Fibroblast of peridontal ligament (primary cell): ENCODE measurements around the gene ZNF324.
"Not testable (repeated sequence)": the region's sequence is repeated elsewhere in the genome, so short reads cannot be mapped to it uniquely, and the experiment has no call there.

Source experiments
- DNase-seq: peaks from one replicate; pipeline ENCODE4 v3.0.0-alpha.2; 2010; ENCODE audit errors: extremely low read depth

The ZNF324 gene

DNA sequence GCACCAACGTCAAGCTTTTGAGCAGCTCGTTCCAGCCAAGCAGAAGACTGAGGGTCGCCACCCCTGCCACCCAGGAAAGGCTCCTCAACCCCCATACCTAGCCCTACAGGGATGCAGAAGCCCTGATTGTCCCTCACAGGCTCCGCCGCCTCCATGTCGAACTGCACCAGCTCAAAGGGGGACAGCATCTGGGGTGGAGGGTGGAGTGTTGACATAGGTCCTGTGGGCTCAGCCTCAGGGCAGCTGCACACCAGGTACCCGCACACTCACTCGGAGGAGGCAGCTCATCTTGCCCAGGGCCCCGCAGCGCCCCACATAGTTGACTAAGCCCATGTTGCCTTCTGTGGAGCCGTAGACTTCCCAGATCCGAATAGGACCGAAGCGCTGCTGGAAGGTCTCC, 33.4 kb downstream of the ZNF324 start:
- DNase-seq = no peak

DNA sequence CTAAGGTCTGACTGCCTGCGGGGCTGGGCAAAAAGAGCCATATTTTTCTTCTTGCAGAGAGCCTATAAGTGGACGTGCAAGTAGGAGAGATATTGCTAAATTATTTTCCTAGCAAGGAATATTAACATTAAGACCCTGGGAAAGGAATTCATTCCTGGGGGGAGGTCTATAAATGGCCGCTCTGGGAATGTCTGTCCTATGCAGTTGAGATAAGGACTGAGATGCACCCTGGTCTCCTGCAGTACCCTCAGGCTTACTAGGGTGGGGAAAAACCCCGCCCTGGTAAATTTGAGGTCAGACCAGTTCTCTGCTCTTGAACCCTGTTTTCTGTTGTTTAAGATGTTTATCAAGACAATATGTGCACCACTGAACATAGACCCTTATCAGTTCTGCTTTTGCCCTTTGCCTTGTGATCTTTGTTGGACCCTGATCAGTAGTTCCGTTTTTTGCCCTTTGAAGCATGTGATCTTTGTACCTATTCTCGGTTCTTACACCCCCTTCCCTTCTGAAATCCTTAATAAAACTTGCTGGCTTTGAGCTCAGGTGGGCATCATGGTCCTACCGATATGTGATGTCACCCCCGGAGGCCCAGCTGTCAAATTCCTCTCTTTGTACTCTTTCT, 40.8 kb downstream of the ZNF324 start:
- DNase-seq = not testable (repeated sequence)

DNA sequence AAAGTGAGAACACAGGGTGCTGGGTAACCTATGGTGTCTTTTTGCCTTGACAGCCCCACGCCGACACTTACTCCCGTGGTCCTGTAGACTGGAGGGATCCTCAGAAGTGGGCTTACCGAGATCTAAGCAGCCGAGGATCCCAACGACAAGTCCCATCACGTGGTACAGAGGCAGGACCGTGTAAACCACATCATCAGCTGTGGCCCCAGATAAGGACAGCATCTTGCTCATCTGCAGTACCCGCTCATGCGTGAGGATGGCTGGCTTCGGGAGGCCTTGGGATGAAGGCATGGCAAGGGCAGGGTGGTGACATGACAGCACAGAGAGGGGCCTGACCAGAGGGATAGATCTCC, 42.8 kb downstream of the ZNF324 start:
- DNase-seq = no peak

DNA sequence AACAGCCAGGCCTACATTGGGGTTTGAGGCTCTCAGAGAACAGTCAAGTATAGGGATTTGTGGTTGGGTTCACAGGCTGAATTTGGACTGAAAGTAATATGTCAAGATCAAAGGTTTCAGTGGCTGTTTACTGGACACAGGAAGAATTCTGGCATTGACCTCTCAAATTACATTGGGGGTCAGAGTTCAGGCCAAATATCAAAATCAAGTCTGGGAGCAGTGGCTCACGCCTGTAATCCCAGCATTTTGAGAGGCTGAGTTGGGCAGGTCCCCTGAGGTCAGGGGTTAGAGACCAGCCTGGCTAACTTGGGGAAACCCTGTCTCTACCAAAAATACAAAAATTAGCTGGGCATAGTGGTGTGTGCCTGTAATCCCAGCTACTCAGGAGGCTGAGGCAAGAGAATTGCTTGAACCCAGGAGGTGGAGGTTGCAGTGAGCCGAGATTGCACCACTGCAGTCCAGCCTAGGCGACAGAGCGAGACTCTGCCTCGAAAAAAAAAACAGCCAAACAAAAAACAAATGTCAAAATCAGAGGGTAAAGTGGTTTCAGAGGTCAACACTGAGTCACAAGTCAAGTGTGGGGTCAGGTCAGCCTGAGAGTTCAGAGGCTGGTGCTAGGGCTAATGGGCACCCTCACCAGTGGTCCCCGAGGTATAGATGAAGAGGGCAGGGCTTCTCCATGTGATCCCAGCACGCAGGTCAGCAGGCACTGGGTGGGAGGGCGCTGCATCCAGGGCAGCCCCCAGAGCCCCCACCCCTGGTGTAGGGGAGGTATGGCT, 43.4 kb downstream of the ZNF324 start:
- DNase-seq = no peak

DNA sequence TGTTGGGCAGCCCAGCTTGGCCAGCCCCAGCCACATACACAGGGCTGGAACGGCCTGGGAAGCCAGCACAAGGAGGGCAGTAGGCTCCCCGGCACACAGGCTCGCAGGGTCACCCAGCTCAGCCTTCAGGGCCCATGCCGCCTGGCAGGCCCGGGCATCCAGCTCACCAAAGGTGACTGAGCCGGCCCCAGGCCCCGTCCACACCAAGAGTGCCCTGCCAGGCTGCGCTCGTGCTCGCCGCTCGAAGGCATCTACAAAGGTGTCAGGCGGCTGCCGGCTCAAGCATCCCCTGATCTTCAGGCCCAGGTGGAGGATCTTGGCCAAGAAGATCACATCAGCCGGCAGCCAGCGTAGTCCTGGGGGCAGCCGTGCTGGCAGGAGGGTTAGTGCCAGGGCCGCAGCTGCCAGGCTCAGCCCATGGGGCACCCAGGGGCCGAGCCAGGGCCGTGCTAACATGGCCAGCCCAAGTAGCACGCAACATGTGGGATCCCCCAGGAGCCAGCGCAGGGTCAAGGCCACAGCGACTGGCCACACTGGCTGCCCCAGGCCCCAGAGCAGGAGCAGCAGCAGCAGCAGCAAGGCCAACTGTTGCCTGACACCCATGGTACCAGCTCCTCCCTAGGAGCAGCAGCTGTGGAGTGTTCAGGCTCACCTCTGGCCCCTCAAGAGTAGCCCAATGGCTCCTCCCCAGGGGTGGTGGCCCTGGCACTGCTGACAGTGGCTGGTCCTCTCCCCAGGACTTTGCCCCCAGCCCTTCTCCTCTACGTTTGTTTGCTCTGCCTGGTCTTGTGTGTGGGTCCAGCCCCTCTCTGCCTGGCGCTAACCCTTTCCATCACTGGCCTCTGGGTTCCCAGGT, 44.7 kb downstream of the ZNF324 start, which contains the start of gene SLC27A5:
Gene SLC27A5 (minus strand): TSS at position 640 of the 856 bp plus-strand sequence. CDS start 37 bp downstream, at position 603.
- no peak for DNase-seq

DNA sequence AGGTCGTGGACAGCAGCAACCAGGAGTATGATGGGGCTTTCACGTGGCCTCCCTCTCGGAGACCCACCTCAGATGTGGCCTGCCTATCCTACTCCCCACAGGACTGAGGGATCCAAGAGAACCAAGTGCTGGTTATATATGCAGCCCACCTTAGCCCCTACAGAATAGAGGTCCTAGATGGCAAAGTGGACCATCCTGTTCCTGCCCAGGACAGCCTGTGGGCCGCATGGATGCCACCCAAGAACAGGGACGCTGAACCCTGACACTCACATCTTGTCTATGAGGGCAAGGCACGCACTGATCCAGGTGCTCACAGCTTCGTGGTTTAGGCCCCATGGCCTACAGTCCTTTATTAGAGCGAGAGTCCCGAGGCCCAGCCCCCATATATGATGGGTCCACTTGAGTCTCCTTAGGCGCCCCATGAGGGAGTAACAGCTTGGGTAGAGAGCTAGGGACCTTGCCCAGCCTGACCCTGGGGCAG, 46.4 kb downstream of the ZNF324 start:
- DNase-seq = no peak

DNA sequence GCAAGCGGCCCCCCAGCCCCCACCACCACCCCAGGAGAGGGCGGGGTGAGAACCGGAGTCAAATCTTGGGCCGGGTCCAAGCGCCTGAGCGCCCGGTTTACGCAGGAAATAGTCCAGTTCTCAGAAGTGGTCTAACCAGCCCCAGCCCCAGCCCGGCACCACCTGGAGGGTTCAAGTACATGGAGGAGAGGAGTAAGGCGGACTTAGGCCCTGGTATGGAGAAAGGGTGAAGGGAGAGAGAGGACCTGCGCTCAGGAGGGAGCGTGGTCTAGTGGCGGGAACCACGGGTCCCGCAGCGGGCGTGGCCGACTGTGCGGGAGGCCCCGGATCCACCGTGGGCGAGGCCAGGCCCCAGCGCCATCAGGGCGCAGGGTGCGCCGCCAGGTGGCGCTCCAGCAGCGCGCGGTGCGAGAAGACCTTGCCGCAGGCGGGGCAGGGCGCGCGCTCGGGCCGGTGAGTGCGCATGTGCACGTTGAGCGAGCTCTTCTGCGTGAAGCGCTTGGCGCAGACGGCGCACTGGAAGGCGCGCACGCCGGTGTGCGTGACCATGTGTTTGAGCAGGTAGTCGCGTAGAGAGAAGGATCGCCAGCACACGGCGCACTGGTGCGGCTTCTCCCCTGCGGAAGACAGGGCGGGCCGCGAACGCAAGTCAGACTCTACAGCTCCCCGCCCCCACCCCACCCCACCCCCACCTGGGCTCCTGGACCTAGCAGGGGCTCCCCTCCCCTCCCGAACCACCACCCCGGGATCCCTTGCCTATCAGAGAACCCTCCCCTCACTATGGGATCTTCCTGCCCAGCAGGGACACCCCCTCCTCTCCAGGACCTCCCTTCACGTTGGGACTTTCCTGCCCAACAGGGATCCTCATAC, 47.0 kb downstream of the ZNF324 start:
- DNase-seq = peak; percentile 78

DNA sequence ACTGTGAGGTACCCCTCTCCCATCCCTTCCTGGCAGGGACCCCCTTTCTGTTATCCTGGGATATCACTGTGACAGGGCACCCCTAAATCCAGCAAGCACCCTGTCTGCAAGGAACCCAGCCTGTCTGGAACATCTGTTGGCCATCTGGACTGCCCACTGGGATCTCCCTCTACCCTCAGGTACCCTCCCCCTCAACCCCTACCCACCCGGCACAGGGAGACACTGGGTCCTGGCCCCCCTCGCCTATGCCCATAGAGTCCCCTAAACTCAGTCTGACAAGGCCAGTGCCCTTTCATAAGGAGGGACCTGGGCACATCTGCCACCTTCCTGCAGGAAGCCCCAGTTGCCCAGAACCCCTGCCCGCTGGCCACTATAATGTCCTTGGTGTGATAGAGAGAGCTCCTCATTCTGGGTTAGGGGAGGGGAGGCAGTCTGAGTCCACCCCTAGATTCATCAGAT, 47.7 kb downstream of the ZNF324 start:
- no peak for DNase-seq

DNA sequence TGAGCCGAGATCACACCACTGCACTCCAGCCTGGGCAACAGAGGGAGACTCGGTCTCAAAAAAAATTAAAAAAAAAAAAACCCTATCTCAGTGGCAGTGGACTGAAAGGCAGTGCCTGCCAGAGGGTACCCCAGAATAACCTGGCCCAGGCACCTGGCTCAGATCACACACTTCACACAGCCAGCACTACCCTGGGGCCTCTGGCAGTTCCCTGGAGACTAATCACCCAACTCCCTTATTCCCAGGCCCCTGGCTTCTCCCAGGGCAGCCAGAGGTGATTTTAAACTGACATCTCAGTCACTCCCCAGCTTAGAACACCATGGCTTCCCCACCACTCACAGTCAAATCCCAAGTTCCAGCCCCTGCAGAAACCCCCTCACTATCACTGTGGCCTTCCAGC, 48.4 kb downstream of the ZNF324 start:
- DNase-seq = no peak

DNA sequence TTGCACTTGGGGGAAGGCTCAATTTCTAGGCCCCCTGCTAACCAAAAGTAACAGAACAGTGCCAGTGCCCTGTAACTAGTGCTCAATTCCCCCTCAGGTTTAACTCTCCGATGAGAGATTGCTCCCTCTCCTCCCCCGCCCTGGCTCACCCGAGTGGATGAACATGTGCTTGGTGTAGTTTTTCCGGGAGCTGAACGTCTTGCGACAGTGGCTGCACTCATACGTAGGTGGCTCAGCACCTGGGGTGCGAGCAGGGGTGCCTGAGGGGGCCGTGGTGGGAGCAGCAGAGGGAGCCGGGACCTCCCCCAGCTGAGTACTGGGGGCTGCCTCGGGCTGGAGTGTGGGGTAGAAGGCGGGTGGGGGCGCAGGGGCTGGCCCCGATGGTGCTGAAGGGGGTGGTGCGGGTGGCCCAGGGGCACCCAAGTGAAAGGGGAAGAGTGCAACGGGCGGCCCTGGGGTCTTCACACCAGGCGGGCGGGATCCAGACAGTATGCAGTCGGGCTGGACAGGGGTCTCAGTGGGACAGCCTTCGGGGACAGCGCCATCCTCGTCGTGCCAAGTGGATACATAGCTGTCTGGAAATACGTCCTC, 49.5 kb downstream of the ZNF324 start:
- DNase-seq = no peak

DNA sequence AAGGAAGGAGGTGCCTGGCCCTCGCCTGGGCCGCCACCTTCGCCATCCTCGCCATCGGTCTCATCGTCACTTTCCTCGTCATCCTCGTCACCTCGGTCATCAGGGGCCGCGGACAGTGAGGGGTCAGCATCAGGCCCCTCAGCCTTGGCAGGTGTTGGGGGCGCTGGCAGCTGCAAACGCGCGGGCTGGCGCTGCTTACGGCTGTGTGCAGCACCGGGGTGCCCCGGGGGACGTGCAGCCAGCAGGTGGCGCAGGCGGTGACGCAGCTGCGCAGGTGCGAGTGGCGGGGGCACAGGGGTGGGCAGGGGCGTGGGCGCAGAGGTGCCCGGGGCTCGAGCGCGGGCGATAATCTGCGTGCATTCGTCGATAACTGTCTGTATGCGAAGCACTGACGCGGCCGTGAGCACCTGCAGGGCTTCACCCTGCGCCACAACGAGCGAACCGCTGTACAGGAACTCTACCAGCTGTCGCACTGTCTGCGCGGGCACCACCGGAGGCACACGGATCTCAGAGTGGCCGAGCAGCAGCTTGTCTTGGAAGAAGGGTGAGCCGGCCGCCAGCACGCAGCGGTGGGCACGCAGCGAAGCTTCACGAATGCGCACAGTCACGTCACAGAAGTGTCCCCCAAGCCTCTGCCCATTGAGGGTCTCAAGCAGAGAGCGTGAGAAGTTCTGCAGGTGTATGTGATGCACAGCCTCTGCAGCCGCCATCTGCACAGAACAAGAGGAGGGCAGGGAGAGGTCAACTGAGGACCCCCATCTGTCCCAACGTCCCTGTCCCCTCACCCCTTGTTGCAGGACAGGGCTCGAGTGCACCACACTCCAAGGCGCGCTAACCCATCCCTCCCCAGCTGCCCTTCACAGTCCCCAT, 50.3 kb downstream of the ZNF324 start:
- no peak for DNase-seq

DNA sequence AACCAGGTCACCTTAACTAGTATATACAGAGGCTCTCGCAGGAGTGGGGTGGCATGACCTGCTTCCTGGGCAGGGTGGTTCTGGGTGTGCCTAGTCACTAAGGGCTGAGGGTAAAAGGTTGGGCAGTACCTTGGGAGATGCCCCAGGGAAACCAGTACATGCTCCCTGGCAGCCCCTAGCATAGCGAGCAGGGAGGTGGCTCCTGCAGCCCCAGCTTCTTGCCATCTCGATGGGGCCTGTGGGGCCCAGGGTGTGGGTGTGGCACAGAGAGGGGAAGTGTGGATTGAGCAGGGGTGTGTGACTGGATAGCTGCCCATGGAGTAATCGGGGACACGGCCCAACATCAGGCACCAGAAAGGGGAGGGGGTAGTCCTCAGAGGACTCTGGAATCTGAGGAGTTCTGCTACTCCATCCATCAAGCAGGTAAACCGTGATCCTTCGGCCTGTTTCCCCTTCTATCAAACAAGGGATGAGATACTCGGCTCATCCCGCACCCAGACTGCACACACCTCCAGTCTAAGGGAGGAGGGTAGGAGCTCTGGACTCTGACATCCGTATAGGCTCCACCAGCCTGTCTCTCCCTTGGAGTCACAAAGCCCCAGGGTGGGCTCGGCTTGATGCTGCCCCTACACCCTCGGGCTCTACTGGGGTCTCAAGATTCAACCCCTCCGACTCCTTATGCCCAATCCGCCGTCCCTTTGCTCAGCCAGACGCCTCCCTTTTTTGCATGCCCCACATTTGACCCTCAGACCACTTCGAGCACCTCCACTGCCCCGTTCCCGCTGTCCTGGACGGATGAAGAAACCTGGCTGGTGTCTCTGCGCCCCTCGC, 51.6 kb downstream of the ZNF324 start:
- no peak for DNase-seq

DNA sequence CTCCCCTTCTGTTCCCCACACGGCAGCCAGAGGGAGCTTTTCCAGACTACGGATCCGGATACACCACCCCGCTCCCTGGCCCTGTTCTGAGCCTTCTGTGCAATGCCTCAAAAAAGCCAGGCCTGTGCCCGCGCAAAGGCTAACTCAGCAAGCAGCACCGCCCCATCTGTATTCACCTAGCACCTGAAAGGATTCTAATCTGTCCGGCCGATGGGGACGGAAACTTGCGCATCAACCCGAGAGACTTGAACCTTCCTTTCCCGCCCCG, 52.1 kb downstream of the ZNF324 start:
- DNase-seq = peak; percentile 71

DNA sequence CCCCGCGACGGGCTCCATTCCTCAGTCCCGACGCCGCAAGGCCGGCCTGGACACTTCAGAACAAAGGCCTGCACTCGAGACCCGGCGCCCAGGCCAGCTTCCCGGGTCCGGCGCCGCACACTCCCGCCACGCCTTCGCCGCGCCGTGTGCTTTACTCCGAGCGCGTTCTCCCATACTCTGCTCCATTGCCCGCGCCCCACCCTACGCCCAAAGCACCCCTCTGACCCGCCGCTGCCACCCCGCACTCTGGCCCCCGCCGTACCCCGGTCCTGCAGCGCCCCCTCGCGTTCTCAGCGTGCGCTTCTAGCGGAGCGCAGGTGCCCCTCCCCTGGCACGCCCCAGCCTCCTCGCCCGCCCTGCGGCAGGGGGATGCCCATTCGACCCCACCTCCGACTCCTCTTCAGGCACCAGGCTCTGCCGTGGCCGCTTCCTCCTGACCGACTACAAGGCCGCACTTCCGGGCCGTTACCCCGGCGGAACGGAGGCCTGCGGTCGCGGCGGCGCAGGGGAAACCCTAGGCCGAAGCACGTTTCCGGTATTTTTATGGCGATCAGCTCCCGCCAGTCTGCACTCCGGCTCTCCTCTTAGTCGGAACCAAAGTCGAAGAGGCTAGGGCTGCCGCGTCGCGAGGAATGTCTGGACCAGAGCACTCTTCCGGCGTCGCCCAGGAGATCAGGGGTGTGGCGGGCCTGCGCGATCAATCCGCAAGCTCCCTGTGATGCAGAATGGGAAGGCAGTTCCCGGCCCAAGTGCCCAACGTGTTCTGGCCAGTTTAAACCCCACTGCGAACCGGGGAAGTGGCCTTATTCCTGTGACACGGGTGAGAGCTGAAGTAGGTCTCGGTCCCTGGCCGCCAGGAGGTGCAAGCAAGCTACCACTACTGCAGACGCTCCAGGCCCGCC, 52.7 kb downstream of the ZNF324 start, which contains the start of gene ZBTB45:
Gene ZBTB45 (minus strand): TSS at position 456 of the 902 bp plus-strand sequence. CDS start 2,137 bp downstream, outside the sequence.
- DNase-seq = peak; percentile 96

DNA sequence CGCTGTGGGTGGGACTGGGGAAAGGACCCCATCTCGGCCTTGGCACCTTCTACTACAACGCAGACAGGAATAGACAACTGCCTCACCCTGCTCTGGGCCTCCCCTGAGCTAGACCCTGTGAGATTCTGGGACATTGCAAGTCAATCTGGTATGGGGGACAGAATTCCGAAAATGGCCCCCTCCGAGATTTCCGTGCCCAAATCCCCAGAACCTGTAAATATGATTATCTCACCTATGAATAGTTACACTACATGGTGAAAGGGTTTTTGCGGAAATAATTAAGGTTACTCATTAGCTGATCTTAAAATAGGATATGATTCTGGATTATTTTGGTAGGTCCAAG, 53.3 kb downstream of the ZNF324 start:
- DNase-seq = no peak

DNA sequence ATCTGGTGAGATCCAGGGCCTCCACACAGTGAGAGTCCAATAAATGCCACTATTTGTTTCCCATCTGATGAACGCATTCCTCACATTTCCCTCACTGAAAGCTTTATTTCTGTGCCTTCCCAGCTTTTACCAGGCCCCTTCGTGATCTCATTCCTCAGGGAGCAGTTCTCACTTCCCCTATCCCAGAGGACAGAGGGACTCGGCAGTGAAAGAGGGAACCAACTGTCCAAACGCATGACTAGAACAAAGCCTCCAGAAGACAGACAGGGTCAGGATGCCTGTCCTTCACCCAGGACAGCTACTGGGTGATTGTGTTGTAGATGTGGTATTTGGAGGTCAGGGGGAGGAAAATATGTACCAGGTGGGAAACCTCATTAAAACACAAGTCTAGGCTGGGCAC, 54.8 kb downstream of the ZNF324 start:
- no peak for DNase-seq

DNA sequence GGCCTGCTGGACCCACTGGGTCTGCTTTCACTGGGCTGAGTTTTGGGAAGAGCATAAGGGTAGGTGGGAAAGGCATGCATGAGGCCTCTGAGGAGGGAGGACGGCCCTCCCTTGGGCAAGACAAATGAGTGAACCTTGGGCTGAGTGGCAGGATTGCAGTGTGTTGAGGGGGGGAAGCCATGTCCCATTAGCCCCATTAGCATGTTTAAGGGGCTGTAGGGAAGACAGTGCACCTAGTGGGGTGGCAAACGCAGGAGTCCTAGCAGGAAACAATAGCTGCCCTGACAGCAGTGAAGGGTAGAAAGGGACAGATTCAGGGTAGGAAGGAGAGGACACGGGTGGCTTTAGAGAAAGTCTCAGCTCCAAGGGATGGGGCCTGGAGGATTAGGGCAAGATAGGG, 55.8 kb downstream of the ZNF324 start:
- no peak for DNase-seq
